Stimulated activated CD8-positive, alpha-beta memory T cell treated with anti-CD3 and anti-CD28 coated beads, Interleukin-7, amount 100 ng/mL, for 4 hours (primary cell): ENCODE measurements around the gene MAFG.
"Not testable (repeated sequence)": the region's sequence is repeated elsewhere in the genome, so short reads cannot be mapped to it uniquely, and the experiment has no call there.

ENCODE experiments used
- DNase-seq, 2 donors: peaks; one replicate each; pipeline ENCODE4 v3.0.0-alpha.2; 2020; ENCODE audit warnings: low read depth in 2 of 2

Gene MAFG

DNA sequence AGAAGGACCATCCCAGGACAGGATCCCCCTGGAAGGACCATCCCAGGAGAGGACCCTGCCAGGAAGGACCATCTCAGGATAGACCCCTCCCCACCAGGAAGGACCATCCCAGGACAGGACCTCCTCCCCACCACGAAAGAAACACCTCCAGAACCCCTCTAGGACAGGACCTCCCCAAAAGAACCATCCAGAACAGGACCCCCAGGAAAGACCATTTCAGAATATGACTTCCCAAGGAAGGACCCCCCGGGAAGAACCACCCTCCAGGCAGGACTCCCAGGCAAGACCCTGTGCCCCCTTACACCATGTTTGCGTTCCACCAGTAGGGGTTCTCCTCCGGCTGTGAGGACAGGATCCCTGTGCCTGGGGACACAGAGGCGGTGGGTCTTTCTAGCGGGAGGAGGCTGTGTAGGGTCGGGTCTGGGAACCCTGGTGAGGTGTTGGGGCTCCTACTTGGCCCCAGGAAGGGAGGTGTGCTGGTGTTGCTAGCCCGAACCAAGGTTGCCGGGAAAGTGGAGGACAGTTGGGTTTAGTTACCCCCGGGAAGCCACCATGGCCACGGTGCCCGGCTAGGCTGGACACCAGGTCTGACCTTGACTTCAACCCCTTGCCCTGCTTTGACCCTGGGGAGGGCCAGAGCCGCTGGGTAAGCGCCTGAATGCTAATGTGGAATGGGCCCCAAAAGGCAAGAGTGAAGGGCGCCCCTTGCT is 31.3 kb upstream of the MAFG start:
- DNase-seq: no peak

DNA sequence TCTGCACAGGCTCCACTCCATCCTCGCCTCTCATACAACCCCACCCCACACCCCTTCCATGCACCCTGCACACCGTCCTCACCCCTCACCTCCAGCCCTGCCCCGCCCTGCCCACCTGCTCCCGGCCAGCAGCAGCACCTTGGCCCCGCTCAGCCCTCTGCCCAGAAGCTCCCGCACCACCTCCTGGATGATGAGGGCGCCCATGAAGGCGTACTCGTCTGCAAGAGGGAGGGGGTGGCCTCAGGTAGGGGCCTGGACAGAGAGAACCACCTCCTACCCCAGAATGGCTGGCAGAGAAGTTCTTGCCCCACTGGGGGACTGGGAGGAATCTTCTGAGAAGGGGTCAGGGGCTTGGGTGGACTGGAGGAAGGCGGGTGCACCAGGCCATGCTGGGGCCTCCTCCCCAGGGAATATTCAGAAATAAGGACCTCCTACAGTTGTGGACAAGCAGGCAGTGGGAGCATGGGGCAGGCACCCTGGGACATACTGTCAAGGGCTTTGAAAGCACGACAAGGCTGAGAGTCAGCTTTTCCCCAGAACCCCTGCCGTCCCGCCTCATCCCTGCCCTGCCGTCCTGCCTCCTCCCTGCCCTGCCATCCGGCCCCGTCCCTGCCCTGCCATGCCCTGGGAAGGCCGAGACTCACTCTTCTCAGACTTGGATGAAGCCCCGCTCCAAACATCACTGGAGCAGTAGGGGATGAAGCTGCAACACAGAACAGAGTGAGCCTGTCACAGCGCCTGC is 30.3 kb upstream of the MAFG start:
- DNase-seq: no peak

DNA sequence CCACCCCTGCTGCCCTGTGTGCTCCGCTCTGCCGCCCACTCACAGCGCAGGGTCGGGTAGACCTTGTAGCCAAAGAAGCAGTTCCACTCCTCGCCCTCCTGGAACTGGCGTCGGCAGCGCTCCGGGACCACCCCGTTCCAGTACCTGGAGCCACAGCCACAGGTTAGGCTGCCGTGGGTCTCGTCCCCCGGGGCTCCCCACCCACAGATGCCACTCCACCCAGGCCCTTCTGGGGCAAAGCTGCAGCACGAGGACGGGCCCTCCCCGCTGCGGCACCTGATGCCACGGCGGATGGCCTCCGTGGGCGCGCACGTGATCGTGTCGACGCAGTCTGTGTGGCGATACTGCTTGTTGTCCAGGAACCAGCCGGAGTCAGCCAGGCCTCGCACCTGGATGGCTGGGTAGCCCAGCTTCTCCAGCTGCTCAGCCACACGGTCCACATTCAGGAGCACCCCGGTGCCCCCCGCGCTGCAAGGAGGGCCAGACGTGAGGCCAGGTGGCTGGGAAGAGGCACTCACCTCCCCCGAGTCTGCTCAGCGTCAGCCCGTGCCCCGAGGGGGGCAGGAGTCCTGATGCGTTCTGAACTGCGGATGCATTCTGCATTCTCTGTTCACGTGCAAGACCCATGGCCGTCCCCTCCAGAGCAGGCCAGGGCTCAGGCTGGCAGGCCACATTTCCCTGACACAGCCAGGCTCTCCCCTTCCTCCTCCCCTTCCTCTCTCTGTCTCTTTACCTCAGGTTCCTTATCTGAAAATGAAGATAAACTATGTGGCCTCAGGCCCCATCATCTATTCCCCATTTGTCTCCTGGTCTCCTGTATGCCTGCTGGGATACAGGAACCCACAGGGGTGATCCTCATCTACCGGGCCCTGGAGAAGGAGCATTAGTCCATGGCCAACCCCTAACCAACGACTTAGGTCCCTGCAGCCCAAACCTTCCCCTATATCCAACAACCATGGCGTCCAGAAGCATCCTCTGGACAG is 29.4 kb upstream of the MAFG start:
- DNase-seq: no peak

- DNase-seq: no peak
These were observed 28.4 kb upstream of the MAFG start for GRCh38 chr17:81955756-81956544.

DNA sequence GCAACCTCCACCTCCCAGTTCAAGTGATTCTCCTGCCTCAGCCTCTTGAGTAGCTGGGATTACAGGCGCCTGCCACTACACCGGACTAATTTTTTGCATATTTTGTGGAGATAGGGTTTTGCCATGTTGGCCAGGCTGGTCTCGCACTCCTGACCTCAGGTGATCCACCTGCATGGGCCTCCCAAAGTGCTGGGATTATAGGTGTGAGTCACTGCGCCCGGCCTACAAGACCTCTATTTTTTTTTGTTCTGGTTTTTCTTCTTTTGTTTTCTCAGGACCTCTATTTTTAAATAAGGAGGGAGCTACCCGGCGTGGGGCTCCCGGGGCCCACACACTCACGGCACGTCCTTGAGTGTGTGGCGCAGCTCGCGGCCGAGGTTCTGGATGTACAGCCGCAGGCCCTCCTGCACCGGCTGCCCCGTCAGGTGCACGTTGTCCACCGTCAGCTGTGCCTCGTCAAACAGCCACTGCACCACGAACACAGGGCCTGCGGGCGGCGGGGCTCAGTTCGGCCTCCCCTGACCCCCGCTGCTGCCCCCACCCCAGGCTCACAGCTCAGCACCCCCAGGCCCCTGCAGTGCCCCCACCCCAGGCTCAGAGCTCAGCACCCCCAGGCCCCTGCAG is 27.6 kb upstream of the MAFG start:
- no peak for DNase-seq

DNA sequence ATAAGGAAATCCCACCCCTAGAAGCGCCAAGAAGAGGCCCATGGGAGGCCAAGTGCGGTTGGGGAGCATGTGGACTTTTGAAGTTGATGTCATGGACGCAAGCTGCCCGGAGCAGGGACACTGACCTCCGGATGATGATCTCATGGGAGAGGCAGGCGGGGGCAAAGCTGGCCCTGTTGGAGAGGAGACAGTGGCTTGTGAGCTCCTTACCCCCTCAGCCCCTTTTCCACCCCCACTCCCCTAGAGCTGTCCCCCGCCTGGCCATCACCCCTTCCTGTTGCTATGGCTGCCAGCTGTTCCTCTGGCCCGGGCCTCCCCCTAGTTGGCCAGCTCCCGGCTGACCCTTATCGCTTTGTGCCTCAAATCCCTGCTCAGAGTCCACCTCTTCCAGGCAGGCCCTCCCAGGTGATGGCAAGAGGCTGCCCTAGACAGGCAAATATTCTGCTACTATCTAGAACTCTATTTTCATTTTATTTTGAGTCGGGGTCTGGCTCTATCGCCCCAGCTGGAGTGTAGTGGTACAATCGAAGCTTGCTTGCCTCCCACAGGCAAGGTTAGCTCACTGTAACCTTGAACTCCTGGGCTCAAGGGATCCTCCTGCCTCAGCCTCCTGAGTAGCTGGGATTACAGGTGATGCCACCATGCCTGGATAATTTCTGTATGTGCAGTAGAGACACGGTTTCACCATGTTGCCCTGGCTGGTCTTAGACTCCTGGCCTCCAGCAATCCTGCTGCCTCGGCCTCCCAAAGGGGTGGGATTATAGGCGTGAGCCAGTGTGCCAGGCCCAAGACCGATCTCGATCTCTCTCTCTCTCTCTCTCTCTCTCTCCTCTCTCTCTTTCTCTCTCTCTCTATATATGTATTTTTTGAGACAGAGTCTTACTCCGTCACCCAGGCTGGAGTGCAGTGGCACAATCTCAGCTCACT is 26.9 kb upstream of the MAFG start:
- DNase-seq: no peak

- DNase-seq: not testable (repeated sequence)
These were observed 25.9 kb upstream of the MAFG start for GRCh38 chr17:81953443-81953842.

- no peak for DNase-seq
These were observed 25.3 kb upstream of the MAFG start for GRCh38 chr17:81952792-81953228.

DNA sequence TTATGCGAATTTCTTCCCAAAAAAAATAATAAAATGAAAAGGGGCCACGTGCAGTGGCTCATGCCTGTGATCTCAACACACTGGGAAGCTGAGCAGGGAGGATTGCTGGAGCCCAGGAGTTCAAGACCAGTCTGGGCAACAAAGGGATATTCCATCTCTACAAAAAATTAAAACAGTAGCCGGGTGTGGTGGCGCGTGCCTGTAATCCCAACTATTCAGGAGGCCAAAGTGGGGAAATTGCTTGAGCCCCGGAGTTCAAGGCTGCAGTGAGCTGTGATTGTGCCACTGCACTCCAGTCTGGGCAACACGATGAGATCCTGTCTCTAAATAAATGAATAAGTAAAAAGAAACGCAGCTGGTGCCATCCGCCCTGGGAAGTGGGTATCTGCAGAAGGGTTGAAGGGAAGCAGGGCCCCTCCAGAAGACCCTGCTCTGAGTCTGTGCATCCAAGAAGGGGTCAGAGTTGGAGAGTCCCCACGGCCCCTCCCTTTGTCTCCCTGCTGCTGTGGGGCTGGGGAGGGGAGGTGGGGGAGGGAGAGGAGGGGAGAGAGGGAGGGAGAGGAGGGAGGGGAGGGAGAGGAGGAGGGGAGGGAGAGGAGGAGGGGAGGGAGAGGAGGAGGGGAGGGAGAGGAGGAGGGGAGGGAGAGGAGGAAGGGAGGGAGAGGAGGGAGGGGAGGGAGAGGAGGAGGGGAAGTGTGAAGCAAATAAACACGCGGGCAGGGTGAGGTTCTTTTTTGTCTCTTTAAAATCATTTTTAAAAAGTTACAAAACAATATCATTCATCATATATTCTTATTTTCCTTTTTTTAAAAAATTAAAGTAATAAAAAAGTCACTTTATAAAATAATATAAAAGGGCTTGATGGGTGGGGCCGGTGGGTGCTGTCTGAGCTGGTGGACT is 24.5 kb upstream of the MAFG start:
- no peak for DNase-seq

DNA sequence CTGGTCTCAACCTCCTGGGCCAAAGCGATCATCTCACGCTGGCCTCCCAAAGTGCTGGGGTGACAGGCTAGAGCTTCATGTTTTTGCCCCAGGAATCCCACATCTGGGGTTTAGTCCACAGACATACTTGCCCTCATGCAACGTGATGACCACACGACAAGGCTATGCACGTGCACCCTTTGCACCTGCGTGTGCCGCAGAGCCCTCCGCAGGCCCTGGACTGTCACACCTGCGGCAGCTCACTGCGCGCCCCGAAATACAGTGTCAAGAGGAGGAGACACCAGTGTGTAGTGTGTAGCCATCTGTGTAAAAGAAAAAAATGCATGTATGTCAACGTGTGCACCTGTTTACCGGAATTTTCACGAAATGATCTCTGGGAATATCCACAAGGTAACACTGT is 23.0 kb upstream of the MAFG start:
- DNase-seq: no peak

DNA sequence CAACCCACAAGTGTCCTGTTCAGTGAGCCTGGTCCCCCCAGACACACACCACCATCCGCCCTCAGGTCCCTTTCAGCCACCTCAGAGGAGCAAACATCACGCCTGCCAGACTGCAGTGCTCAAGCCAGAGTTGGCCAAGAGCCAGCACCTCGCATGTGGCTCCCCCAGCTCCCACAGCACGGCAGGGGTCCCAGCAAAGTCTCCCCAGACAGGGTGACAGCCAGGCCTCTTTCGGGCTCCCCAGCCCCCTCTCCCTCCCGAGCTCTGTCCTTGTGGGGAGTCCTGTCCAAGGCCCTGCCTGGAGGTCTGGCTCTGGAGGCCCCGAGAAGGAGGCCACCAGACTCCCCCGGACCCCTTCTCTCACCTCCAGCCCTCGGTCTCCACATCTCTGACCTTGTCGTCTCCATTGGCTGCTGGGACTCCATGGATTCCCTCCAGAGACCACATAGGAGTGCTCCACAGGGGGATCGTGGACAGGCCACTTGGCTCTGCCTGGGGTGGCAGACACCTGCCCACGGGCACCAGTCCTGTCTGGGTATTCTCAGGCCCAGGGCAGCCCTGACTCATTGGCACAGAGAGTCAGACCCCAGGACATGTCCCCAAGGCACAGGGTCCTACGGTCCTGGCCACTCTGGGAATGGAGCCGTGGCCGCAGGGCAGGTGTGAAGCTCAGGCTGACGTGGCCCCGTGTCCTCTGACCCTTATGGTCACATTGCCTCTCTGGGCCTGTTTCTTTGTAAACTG is 21.3 kb upstream of the MAFG start:
- no peak for DNase-seq

GRCh38 chr17:81947189-81947588 is 19.7 kb upstream of the MAFG start, which contains the start of gene MYADML2:
MYADML2 (minus strand) TSS chr17:81947233; CDS start chr17:81941741, 5,492 bp downstream.
- no peak for DNase-seq

DNA sequence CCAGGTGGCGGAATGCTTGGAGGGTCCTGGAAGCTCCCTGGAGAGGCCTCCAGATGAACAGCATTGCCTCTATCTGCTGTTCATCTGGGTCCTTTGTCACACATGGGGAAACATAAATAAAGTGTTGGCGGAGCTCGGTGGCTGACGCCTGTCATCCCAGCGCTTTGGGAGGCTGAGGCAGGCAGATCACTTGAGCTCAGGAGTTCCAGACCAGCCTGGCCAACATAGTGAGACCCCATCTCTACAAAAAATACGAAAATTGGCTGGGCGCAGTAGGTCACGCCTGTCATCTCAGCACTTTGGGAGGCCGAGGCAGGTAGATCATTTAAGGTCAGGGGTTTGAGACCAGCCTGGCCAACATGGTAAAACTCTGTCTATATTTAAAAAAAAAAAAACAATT is 17.3 kb upstream of the MAFG start:
- DNase-seq: no peak

DNA sequence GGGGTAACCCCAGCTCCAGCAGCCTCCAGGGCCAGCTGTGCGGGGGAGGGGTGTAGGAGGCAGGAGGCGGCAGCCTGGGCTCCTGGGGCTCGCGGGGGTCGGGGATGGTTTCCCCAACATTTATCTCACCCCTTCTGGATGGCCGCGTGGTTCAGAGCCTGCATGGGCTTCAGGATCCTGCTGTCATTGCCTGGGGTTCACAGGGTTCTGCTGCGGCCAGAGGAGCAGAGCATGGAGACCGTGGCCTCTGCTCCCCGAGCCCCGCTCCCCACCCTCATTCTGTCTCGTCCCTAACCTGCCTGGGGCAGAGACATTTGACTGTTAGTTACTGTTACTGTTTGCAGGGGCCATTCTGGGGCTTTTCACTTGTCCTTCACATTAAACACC is 14.6 kb upstream of the MAFG start:
- no peak for DNase-seq

- DNase-seq: no peak
These were observed 14.1 kb upstream of the MAFG start for GRCh38 chr17:81941484-81942166.

GRCh38 chr17:81940538-81941483 is 13.3 kb upstream of the MAFG start:
- no peak for DNase-seq
